Fibroblast of skin of left quadriceps (primary cell): ENCODE results near the gene CLDN9.

Source experiments
- DNase-seq, 2 experiments: peaks; one replicate each; pipeline ENCODE4 v3.0.0-alpha.2; 2013; ENCODE audit warnings: low read depth in 2 of 2

CLDN9 gene

DNA sequence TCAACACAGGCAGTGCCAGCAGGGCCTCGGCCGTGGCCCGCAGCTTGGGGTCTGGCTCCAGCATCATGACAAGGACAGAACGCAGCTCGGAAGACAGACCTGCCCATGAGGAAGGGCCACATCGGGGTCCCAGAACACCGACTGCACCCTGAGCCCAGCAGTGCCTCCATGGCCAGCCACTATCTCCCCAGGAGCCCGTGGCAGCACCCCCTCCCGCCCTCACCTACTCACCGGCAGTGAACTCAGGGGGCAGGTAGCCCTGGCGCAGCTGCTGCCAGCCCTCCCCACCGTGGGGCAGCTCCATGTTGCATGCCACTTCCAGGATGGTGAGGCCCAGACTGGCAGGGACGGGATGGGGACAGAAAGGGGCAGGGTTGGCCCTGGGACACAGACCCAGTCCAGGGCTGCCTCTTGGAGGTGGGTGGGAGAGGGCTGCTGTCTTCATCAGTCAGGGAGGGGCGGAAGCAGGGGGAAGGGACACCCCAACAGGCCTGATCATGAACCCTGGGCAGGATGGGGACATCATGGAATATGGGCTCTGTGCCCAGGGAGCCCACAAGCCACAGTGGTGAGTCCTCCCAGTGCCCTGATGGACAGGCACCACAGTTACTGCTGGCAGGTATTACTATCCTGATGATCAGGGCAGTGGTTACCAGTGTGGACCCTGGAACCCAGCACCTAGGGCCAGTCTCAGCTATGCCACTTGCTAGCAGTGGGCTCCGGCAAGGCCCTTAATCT, 38.2 kb upstream of the CLDN9 start:
- DNase-seq: no peak

DNA sequence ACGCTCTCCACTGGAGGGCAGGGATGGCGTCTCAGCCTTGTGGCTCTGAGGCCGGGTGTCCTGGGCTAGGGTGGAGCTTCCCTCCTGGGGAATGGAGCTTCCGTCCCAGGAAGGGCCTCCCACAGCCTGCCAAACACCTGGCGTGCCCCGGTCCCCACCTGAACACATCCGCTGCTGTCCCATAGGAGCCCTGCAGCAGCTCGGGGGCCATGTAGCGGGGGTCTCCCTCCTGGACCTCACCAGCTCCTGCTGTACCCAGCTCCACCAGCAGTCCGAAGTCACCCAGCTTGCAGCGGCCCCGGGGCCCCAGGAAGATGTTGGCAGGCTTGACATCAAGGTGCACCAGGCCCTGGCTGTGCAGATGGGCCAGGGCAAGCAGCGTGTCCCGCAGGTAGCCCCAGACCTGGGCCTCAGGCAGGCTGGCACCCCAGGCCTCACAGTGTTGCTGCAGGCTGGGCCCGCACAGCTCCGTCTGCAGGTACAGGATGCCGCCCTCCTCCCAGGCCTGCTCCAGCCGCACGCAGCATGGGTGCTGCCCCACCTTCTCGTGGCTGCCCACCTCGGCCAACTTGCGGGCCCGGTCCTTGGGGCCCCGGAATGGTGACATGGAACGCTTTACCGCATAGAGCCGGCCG, 37.4 kb upstream of the CLDN9 start:
- DNase-seq: no peak

DNA sequence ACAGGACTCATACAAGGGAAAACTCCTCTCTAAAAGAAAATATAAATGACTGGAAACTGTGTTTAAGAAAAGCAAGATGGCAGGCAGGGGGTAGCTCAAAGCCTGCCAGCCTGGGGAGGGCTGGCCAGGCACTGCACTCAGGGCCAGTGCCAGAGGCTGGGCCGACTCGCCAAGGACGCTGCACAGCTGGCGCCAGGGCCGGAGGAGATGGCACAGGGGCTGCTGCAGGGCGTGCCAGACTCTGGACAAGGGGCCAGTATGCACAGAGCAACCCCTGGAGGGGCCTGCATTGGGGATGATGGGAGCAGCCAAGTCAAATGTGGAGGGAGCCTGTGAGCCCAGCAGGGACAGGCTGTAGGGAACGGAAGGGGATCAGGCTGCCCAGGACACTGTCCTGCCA, 36.5 kb upstream of the CLDN9 start:
- no peak for DNase-seq

DNA sequence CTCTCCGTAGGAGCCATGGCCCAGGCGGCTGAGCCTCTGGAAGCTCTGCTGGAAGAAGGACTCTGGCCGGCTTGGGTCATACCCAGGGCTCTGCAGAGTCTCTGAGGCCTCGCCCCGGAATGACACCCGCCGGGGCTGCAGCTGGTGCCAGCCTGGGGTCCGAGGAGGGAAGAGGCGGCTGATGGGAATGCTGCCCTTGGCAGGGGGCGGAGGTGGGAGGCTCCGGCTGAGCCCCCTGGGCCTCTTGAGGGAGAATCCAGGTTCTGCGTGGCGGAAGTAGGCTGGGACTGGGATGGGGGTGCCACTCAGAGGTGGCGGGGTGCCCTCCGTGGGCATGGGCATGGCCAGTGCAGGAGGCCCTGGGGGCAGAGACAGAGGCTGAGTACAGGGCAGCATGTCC, 36.0 kb upstream of the CLDN9 start:
- DNase-seq: no peak

DNA sequence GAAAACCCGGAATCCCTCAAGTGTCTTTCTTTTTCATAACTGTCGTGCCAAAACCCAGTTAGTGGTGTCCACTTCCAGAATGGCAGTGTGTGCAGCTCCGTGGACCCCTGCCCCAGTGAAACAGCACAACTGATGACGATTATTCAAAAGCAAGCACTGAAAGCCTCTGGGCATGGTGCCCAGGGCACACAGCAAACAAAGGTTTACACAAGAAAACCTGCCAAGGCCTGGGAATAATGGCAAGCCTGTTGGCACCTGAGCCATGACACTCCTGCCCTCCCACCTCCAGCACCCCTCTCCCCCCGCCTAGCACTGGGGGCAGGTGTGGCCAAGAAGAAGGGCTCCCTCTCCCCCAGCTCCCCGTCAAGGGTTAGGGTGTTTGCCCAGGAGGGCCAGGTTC, 35.3 kb upstream of the CLDN9 start:
- DNase-seq: no peak

DNA sequence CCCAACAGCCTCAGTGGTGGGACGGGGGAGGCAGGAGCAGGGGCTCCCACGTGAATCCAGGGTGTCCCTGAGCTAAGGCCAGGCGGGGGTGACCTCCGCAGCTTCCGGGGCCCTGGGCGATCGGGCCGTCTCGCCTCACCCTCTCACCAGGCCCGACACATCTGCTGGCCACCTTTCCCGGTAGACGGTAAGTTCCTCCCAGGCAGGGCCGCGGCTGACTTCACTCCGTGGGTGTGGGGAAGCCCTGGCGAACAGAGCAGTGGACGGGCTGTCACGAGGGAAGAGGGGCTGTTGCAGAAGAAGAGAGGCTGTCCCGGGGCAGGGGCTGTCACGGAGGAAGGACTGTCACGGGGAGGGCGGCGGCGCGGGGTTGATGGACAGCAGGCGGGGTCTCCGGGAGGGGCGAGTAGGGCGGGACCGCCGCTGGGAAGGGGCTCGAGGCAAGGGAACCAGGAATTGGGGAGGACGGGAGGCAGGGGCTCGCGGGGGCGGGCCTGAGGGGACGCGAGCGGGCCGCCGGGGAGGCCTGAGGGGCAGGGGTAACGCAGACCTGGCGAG, 33.0 kb upstream of the CLDN9 start:
- DNase-seq: no peak

DNA sequence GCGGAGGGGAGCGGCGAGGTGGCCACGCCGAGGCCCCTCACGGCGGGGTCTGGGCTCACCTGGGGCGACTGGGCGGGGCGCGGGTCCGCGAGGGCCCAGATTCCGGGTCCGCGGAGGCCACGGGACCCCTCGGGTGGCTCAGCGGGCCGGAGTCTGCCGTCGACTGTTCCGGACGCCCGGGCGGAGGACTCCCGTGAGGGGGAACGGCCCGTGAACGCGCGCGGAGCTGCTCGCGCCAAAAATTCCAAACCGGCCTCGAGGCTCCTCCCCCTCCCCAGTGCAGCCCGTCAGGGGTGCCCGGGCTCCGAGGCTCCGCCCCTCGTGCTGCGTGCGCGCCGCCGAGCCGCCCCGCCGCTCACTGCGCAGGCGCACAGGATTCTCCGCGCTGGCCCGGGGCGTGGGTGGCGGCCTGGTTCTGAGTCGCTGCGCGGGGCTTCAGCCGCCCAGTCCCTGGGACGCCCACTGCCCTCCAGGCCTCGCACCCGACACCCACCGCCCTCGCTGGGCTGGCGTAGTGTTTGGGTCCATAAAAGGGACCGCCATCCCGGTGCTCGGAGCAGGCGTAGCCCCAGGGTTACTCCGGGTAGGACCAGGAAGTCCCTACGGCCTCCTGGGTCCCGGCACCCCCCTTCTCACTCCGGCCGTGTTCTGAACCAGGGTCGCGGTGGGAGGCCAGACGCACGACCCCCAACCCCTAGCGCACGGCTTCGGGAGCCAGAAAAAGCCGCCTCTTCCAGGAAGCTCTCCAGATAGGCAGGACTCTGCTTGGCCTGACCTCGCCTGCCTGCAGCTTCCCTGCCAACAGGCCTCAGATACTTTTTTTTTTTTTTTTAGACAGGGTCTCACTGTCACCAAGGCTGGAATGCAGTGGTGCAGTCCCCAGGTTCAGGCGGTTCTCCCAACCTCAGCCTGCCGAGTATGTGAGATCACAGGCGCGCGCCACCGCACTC, 32.2 kb upstream of the CLDN9 start, which contains the start of gene PKMYT1:
Gene PKMYT1, minus strand, starts transcription at position 220 of the 950 bp plus-strand sequence. CDS start 789 bp downstream, outside the sequence.
- peak; percentile 66 to 67 for DNase-seq

DNA sequence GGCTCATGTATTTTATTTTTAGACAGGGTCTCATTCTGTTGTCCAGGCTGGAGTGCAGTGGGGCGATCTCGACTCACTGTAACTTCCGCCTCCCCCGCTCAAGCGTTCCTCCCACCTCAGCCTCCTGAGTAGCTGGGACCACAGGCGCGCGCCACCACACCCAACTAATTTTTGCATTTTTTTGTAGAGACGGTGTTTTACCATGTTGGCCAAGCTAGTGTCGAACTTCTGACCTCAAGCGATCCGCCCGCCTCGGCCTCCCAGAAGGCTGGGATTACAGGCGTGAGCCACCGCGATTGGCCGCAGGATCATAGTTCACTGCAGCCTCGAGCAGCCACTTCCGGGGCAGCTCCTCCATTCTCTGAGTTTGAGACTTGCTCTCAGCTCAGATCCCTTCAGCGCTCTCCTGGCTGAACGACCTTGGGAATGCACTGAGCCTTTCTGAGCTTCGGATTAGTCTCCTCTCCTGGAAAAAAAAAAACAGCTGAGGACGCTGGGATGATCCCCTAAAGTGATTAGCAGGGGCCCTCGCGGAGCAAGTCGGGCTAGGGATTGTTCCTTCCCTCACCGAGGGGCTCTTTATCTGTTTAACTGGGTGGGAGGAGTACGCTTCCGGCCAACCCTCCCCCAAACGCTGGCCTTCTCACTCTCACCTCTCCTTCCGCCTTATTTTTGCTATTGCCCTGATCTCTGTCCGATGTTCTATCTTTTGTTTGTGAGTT, 31.4 kb upstream of the CLDN9 start:
- no peak for DNase-seq

DNA sequence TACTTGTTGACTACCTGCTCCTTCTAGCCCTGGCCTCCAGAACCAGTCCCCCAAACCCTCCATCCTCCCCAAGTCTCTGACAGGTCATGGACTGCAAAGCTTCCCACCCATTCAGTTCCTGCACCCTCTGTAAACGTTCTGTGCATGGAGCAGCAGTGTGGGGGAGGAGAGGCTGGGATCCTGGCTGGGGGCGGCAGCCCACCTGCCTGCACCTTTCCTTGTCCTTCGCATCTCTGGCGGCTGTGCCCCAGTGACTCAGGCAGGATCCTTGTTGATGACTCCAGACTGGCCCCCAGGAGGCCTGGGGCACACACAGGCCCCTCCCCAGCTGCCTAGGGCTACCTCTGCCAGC, 30.8 kb upstream of the CLDN9 start:
- no peak for DNase-seq

DNA sequence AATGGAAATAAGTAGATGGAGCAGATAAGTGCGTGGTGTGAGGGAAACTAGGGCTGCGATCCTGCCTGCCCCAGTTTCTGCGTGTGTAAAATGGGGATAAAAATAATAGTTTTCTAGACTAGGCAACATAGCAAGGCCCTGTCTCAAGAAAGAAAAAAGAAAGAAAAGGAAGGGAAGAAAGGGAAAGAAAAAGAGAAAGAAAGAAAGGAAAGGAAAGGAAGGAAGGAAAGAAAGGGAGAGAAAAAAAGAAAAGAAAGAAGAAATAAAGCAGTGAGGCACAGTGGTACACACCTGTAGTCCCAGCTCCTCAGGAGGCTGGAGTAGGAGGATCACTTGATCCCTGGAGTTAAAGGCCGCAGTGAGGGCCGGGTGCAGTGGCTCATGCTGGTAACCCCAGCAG, 30.3 kb upstream of the CLDN9 start:
- DNase-seq: no peak

DNA sequence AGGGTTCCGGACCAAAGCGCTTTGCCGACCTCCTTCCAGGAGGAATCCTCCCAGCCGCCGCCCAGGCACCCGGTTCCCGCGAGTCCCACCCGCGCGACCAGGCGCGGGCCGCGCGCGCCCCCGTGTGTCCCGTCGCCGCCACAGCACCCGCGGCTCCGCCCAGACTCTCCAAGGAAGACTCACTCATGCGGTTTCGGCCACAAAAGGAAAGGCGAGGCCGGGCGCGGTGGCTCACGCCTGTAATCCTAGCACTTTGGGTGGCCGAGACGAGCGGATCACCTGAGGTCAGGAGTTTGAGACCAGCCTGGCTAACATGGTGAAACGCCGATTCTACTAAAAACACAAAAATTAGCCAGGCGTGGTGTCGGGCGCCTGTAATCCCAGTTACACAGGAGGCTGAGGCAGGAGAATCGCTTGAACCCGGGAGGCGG, 29.0 kb upstream of the CLDN9 start:
- peak; percentile 46 to 56 for DNase-seq

DNA sequence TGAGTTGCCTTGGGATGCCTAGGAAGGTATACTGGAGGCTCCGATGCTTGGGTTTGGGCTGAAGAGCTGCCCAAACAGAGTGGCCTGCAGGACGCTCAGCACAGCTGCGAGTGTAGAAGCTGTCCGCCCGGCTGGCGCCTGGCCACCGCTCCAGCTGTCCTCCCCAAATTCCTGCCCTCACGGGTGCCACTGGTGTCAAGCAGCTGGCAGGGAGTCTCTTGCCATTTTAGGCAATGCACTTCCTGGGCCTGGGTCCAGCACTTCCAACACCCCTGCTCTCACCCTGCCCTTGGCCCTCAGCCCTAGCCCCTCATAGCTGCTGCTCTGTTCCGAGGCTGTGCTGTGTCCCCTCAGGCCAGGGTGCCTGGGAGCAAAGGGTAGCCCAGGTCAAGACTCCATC, 27.3 kb upstream of the CLDN9 start:
- no peak for DNase-seq

DNA sequence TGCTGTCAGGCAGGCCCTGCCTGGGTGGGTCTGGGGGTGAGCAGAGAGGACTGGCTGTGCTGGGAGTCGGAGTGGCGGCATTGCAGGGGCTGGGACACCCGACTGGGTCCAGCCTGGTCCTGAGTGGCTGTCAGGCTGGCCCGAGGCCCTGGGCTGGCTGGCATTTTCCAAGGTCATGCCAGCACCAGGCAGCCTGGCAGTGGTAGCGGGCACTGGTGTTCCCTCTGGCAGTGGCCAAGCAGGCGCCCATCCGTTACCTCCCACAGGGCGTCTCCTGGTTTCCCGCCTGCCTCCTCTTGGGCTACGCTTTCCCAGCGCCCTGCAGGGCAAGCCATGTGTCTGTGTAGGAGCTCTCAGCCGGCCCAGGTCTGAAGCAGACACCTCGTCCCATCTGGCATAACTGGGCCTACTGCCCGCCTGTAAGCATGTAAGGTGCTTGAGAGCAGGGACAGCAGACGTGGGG, 26.8 kb upstream of the CLDN9 start:
- no peak for DNase-seq

DNA sequence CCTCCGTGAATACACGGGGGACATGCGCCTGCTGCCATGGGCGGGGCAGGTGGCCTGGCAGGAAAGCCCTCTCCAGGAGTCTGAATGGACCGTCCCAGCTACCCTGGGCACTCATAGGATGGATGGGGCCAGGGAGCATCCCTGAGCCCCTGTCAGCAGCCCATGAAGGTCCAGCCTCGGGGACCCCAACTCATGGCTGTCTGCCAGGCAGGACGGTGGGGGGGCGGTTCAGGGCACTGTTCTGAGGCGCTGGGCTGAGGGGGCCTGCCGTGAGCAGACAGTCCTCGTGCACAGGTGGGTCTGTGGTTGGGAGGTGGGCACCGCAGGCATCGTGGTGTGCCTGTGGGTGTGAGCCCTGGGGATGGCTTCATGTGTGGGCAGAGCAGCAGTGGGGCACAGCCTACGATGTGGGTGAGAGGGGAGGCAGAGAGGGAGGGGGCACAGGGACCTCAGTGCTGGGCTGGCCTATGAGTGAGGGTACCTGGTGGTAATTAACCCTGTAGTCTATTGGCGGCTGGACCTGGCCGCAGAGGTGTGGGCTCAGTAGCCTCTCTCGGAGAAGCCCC, 26.0 kb upstream of the CLDN9 start:
- DNase-seq: no peak

DNA sequence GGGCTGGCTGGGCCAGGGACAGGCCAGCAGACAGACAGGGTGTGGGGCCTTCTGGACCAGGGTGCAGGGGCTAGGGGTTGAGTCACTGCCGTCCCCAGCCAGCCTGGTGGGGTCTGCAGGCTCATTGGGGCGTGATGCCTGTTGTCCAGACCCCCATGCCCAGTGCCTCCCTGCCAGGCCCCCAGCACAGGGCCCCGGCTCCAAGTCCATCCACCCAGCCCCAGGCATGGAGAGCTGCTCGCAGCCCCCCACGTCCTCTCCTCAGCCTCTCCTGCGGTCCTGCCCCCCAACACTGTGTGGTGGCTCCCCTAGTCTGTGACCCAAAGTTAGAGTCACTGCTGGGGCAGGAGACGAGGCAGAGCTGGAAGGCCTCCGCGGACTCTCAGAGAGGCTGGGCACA, 25.4 kb upstream of the CLDN9 start:
- no peak for DNase-seq

DNA sequence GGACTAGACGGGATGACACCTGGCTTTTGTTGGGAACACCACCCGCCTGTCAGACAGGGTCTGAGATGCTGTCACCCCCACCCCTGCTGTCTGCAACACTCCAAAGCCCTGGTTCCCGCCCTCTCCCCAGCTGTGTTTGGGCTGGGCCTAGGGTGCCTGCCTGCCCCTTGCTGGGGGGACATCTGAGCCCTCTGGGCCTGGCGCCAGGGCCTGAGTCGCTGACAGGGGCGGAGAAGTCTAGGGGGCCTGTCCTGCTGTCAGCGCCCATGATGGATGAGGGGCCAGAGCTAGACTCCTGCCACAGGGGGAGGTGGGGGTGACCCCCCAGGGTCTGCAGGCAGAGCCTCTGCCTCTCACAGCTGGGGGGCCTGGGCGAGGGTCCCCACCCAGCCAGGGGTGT, 24.9 kb upstream of the CLDN9 start:
- DNase-seq: no peak

DNA sequence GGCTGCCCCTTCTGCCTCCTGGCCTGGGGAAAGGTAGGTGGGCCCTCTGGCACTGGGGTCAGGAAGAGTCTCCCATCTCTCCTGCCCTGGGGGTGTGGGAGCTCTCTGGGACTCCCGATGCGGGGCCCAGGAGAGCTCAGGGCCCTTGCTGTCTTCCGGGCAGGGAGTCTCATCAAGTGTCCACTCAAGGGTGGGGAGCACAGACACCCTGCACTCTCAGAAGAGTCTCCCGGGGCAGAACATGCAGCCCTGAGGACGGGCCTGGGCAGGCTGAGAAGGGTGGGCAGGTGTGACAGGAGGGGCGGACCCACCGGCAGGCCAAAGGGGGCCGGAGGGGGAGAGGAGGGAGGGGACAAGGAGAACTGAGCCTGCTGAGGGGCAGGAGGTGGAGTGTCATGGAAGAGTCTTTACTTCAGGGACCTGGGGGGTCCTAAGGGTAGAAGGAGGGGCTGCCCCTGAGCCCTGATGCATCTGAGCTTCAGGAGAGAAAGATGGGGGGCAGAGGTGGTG, 24.1 kb upstream of the CLDN9 start:
- no peak for DNase-seq

DNA sequence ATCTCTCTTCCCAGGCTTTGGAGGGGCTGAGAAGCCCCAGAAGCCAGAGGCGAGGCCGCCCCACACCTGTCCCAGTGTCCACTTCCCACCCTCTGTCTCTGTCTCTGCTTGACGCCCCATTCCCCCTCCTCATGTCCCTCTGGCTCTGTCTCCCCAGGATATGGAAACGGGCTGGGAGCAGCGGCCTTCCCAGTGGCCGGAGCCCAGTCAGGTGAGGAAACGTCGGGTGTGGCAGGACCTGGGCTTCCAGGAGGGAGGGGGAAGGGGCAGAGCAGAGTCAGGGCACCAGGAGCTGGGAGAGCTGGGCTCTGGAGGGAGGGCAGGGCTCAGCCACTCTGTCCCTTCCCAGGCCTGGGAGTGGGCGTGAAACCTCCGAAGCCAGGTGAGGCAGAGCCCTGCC, 21.8 kb upstream of the CLDN9 start:
- DNase-seq: no peak

DNA sequence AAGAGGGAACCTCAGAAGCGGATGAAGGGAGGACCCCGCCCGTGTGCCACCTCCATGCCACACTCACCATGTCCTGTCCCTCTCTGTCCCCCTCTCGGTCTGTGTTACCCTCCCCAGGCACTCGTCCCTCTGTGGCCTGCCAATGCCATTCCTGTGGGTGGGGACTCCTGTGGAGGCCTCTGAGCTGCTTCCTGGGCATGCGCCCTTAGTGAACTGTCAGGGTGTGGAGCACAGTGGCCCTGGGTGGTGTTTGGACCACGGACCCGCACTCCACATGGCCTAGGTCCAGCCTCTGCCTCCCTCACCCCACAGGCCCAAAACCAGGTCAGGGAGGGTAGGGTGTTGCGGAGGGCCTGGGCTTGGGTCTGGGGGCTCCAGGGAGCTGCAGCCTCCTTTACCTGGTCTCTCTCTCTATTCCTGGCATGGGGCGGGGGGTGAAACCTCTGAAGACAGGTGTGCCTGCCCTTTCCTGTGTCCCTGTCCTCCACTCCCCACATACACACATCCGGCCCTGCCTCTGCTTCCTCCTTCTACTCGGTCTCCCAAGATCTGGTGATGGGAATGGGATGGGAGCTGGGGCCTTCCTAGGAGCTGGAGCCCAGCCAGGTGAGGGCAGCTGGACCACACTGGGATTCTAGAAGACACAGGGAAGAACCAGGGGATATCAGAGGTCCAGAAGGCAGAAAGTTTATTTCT, 21.0 kb upstream of the CLDN9 start:
- DNase-seq: no peak

DNA sequence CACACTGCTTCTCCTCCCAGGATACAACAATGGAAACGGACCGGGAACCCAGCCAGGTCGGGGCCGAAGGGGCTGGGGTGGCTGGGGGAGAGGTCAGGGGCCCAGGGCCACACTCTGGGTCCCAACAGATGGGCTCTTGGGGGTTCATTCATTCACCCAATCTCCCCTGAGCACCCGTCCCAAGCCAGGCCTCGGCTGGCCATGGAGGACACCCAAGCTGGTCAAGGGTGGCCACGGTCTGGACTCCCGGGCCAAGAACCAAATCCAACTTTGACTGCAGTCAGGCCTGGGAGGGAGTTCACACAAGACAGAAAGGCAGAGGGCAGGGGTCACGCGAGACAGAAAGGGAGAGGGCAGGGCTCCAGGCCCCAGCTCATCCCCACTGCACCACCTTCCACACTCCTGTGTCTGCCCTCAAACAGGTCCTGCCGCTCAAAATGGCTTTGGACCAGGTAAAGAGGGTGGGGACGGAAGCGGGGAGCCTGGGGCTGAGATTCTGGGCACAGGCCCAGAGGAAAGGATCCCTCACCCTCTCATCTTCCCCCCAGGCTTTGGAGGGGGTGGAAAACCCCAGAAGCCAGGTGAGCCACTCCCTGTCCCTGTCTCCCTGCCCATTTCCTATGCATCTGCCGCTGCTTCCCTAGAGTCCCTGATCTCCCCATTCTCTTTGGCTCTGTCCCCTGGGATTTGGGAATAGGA, 20.2 kb upstream of the CLDN9 start:
- DNase-seq: no peak
